NB4 (cell line): Measurements from ENCODE around the gene NDUFA13.

Experiments used
- CTCF ChIP-seq: IDR thresholded peaks from one replicate; pipeline ENCODE4 v1.5.1; 2012; ENCODE audit warnings: low read depth, low read length
- MAX ChIP-seq: IDR thresholded peaks from 2 replicates; pipeline ENCODE4 v1.6.1; 2011; ENCODE audit warnings: low read depth, low read length
- POLR2A ChIP-seq: IDR thresholded peaks from 2 replicates; pipeline ENCODE4 v1.6.1; 2011; ENCODE audit warnings: mild to moderate bottlenecking; ENCODE audit not compliant: insufficient read length; ENCODE audit errors: extremely low read depth

- TF ChIP-seq CTCF = no peak
- no peak for TF ChIP-seq MAX
- TF ChIP-seq POLR2A = no peak
Observed at GRCh38 chr19:19547674-19548336, 31.8 kb downstream of the NDUFA13 start.
